Stimulated activated CD4-positive, alpha-beta T cell treated with anti-CD3 and anti-CD28 coated beads, Interleukin-2, amount 100 ng/mL, for 24 hours (primary cell): ENCODE data around the gene SUN3.
A peak's percentile ranks its signal among the peaks of the same experiment; 100 is the strongest.

Source experiments
- DNase-seq, 2 donors: peaks; one replicate each; pipeline ENCODE4 v3.0.0-alpha.2; 2020

Gene SUN3

DNA sequence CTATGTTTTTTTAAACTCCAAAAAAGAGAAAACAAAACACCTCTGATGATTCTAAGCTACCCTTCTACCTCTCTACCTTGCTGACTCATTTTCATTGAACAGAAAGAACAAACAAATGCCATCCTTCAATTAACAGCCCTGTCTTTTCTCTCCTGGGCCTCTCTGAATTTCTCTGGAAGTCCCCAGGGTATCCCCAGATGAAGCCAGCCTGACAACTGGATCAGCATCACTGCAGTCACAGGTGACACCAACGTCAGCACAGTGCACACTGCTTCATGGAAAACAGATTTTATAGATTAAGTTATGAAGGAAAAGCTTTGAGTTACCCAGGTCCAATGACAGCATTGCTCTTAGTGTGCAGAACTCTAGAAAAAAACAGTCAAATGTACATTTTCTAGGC lies 55.2 kb downstream of the SUN3 start:
- DNase-seq: no peak

- DNase-seq: no peak
Observed at GRCh38 chr7:47970761-47971160, 58.1 kb downstream of the SUN3 start.

DNA sequence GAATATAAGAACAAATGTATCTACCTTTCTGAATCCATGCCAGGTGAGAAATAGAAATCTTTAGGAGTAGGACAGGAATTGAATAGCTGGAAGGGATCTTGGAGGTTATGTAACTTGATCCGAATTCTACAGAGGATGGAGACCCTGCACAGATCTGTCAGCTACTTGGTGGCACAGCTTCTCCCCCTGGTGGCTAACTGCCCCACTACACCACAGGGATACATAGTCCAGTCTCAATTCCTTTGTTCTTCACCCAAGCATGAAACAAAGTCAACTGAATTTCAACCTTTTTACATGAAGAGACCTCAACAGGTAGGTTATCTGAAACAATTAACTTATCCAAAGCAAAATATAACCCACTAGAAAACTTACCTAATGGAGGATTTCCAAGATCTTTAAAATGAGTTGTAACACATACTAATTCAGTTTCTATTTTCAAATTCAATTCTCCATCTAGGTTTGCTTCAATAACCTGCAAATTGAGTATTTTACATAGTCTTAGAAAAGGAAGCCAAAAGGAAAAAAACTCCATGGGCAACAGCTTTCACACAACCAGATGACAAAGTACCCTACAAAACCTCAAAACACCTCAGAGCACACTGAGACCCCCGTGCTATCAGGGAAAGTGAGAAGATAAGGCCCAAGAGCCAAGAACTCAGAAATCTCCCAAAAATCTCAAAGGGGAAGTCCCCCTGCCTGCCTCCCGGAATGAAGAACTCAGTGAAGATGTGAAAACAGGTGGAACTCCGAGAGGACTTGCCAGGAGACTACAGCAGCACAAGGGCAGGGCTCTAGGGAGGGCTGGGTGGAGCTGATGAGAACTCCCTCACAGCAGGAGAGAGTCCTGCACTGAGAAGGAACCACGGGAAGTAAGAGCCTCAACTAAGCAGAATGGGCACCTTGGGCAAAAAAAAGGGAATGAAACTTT lies 59.8 kb downstream of the SUN3 start:
- DNase-seq: peak; percentile 63 to 70

GRCh38 chr7:47967708-47968107 lies 61.2 kb downstream of the SUN3 start:
- no peak for DNase-seq

DNA sequence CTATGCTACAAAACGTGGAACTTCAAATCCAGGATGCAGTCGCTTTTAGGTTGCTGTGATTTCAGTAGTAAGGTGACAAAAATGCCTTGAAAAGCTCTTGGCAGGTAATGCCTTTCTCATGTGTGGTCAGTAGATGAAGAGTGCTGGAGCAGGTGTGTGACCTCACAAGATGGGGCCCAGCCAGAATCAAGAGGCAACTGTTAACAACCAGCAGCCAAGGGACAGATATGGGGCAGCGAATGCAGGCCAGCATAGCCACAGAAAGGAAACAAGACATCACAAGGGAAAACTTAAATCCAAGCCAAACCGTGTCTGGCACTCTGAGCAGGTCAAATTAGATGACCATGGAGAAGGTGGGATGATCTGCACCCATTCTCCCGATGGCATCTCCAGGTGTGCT lies 61.8 kb downstream of the SUN3 start:
- DNase-seq: no peak

DNA sequence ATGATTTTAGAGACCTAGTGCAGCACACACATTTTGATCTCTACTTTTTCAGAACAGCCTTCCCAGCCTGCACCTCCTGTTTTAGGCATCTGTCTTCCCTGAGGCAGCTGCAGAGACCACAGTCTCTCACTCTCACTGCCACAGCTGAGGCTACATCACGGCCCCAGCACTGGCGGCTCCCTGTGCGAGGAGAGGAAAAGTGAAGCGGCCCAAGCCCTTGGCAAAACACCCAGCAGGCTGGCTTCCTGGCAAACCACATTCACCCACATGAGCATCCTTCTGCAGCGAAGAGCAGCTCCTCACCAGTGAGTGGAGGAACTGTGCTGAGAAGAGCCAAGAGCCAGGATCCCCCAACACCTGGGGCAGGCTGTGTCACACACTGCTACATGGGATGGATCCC lies 63.5 kb downstream of the SUN3 start:
- DNase-seq: no peak

GRCh38 chr7:47962262-47962661 lies 66.6 kb downstream of the SUN3 start:
- DNase-seq: no peak

- DNase-seq: no peak
Observed at GRCh38 chr7:47957156-47957555, 71.8 kb downstream of the SUN3 start.

- no peak for DNase-seq
Observed at GRCh38 chr7:47956220-47956619, 72.7 kb downstream of the SUN3 start.

DNA sequence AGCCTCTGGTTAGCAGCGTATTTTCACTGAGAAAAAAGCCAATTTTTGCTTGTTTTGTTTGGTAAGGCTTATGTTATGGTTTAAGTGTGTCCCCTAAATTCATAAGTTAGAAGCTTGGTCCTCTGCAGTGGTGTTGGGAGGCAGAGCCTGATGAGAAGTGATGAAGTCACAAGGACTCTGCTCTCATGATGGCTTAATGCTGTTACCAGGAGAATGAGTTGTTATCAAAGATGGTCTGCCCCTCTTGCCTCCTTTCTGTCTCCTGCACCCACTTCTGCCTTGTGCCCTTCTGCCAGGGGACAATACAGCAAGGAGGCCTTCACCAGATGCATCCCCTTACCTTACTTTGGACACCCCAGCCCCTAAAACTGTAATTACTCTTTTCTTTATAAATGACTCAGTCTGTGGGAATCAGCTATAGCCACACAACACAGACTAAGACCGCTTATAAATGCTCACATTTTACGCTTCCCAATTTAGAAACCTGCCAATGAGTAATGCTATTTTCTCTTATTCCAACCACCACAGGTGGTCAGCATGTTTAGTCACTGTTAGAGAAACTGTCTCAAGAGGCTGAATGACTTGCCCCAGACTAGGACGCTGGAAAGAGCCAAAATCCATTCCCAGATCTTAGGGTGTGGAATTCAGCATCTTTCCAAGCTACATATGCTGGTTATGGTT lies 74.5 kb downstream of the SUN3 start:
- DNase-seq: no peak

GRCh38 chr7:47953822-47954221 lies 75.1 kb downstream of the SUN3 start:
- no peak for DNase-seq

GRCh38 chr7:47952224-47952623 lies 76.7 kb downstream of the SUN3 start:
- no peak for DNase-seq

DNA sequence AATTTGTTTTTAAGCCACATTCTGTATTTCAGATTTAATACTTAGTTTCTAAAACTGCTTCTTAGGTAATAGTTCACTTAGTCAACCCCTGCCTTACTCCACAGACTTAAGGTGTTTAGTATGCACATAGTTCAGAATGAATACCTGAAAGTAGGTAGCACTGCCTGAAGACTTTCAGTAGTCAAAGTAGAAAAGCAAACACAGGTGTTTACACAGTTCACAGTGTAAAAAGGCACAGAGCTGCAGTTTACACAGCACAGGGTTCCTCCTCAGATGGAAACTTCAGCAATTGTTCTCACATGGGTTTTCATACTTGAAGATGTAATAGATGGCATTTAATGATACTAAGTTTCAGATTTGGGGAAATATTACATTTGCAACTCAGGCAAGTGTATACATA lies 77.5 kb downstream of the SUN3 start:
- DNase-seq: no peak

DNA sequence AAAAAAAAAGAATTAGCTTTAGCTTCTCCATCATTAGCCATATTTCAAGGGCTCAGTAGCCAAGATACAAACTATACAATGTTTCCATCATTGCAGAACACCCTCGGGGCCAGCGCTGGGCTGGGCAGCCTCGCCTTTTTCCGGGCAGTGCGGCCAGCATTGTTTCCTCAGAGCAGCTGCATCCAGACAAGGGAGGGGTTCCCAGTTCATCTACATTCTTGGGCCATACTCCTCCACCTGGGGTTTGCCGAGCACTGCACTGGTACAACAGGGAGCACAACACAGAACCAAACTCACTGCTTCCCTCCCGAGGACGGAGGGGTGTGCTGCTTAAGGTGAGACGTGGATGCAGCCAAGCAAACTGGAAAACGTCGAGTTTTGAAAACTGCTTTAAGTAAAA lies 78.2 kb downstream of the SUN3 start:
- DNase-seq: no peak

GRCh38 chr7:47949703-47950102 lies 79.2 kb downstream of the SUN3 start:
- no peak for DNase-seq

GRCh38 chr7:47948141-47948790 lies 80.6 kb downstream of the SUN3 start, which contains the start of gene PKD1L1:
PKD1L1 (minus strand) TSS chr7:47948466; CDS start chr7:47948440, 26 bp downstream.
- DNase-seq: no peak

DNA sequence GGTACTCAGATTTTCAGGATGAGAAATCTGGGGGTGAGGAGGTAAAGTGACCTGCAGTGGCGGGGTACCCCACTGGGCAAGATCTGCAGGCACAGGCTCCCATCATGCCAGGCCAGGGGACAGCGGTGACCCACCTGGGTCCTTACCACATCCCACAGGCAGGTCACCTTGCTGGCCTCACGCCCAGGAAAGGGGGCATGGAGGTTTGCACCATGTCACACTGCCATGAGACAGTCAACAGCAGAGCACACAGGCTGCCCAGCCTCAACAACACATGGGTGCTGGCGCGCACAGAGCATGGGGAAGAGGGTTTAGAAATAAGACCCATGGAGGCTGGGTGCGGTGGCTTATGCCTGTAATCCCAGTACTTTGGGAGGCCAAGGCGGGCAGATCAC lies 81.6 kb downstream of the SUN3 start:
- no peak for DNase-seq

- no peak for DNase-seq
Observed at GRCh38 chr7:47946581-47947354, 82.1 kb downstream of the SUN3 start.

- DNase-seq: peak; percentile 85
Observed at GRCh38 chr7:47945261-47946015, 83.5 kb downstream of the SUN3 start.

DNA sequence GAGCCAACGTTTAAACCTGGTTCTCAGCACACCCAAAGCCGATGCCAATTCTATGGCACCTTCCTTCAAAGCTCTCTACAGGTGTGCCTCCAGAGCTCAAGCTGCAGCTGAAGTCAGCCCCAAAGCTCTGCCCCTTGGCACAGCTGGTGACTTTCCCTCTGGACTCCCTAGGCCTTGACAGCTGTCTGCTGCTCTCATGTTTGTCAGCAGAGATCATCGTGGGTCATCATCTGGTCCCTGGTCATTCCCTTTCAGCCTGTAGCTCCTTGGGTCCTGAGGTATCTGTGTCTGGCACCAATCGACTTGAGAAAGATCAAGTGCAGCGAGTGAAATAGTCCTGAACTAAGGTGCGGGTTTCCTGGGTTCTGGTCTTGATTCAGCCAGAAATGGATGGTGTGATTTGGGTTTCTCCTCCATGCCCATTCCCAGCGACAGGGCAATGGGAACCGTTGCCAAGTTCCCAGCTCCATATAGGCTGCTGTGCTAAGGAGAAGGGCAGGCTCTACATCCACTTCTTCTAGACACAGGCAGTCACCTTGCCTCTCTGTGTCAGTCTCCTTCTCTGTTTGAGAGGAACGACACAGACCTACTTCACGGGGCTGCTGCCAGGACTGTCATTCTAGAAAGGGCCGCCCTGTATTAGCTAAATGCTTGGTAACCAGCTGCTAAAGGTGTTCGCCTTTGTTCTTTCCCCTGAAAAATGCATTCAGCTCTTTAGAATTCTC lies 84.2 kb downstream of the SUN3 start:
- no peak for DNase-seq
